Smooth muscle cell (in vitro differentiated cells): ENCODE measurements around the gene PNPLA5. TPM values are rescaled to one million over a fixed set of nuclear protein-coding genes. Genes with fewer than 3 reads are reported as not detected.

ENCODE experiments used
- DNase-seq: peaks from one replicate; lab custom pipeline; 2025; ENCODE audit not compliant: unreplicated experiment; lab: John Stamatoyannopoulos, UW
- H2AFZ ChIP-seq: fragments of 200-600 bp; sonication (generic); 2 replicates; pipeline ENCODE4 v1.6.0; 2016; ENCODE audit warnings: antibody characterized with exemption, low read depth, mild to moderate bottlenecking
- H3F3A ChIP-seq: fragments of 200-600 bp; sonication (generic); 2 replicates; pipeline ENCODE4 v1.6.0; 2017; ENCODE audit warnings: antibody characterized with exemption, low read depth
- H3K27ac ChIP-seq: fragments of 200-600 bp; sonication (generic); 2 replicates; pipeline ENCODE4 v1.5.1; 2016; ENCODE audit warnings: low read depth, mild to moderate bottlenecking
- H3K27me3 ChIP-seq: fragments of 200-600 bp; sonication (generic); 2 replicates; pipeline ENCODE4 v1.6.1; 2016; ENCODE audit warnings: low read depth, mild to moderate bottlenecking
- H3K36me3 ChIP-seq: fragments of 200-600 bp; sonication (generic); 2 replicates; pipeline ENCODE4 v1.5.1; 2016; ENCODE audit warnings: low read depth
- H3K4me1 ChIP-seq: fragments of 200-600 bp; sonication (generic); 2 replicates; pipeline ENCODE4 v1.5.1; 2016; ENCODE audit warnings: low read depth
- H3K4me2 ChIP-seq: fragments of 200-600 bp; sonication (generic); 2 replicates; pipeline ENCODE4 v1.6.0; 2016; ENCODE audit warnings: mild to moderate bottlenecking
- H3K4me3 ChIP-seq: fragments of 200-600 bp; sonication (generic); 2 replicates; pipeline ENCODE4 v1.5.1; 2016; ENCODE audit warnings: mild to moderate bottlenecking
- H3K79me2 ChIP-seq: fragments of 200-600 bp; sonication (generic); 2 replicates; pipeline ENCODE4 v1.6.0; 2016; ENCODE audit warnings: low read depth, mild to moderate bottlenecking
- H3K9ac ChIP-seq: fragments of 200-600 bp; sonication (generic); 2 replicates; pipeline ENCODE4 v1.6.0; 2016; ENCODE audit warnings: low read depth
- H3K9me3 ChIP-seq: fragments of 200-600 bp; sonication (generic); replicated peaks from 2 replicates; pipeline ENCODE4 v1.5.1; 2016; ENCODE audit warnings: low read depth
- H4K20me1 ChIP-seq: fragments of 200-600 bp; sonication (generic); 2 replicates; pipeline ENCODE4 v1.6.0; 2016; ENCODE audit warnings: low read depth
- CTCF ChIP-seq: fragments of 200-600 bp; sonication (generic); IDR thresholded peaks from 2 replicates; pipeline ENCODE4 v1.5.1; 2017; ENCODE audit warnings: borderline replicate concordance, mild to moderate bottlenecking, antibody characterized with exemption; ENCODE audit not compliant: insufficient read depth, poor library complexity, severe bottlenecking
- WGBS: methylation state at CpG from one replicate; pipeline ENCODE4 v1.1.7; 2016; ENCODE audit warnings: low lambda C conversion rate; 5-methylcytosine and 5-hydroxymethylcytosine counted together
- polyA plus RNA-seq: library from polyadenylated mRNA; unstranded; fragments of >200 nt; fragmentation: Nextera tagmentation; extraction: Ambion mirVana; gene quantifications from 2 replicates; pipeline ENCODE4 v1.2.1, GENCODE V29; 2016
- total RNA-seq: library from RNA; depleted of rRNA; stranded (reverse); fragments of >200 nt; gene quantifications from 2 replicates; pipeline ENCODE4 v1.2.3, GENCODE V29; 2014

The PNPLA5 gene
- total and polyA plus RNA-seq, 2 experiments from 2014 or later = not detected

DNA sequence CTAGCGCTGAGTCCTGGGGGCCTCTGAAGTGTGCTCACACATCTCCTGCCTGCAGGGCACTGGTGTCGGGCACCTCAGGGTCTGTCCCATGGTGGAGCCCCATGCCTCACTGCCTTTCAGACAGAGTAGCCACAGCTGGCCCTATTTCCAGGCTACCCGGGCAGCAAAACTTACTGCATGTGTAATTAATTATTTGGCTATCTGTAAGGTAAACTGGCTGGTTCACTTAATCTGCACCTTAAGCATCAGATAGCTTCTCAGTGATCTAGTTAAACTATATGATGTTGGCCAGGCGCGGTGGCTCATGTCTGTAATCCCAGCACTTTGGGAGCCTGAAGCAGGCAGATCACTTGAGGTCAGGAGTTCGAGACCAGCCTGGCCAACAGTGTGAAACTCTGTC is 37.1 kb upstream of the PNPLA5 start:
- Histone ChIP-seq H3K9me3 (no peaks in the 10 kb centered on the region), H2AFZ (no peak overlapping the region), H3K4me2 (no peak overlapping the region), H4K20me1 (peaks cover 18% of the 10 kb centered on the region), H3K27me3 (no peaks in the 10 kb centered on the region), H3F3A (peaks cover 5% of the 10 kb centered on the region), H3K36me3 (no peaks in the 10 kb centered on the region), H3K27ac (no peak overlapping the region), H3K4me3 (no peak overlapping the region), H3K9ac (no peak overlapping the region), H3K4me1 (peaks cover 18% of the 10 kb centered on the region), H3K79me2 (no peaks in the 10 kb centered on the region)
- no peak for TF ChIP-seq CTCF
- no peak for DNase-seq
- WGBS = 95% methylated on average over 6 of the region's 6 CpGs

GRCh38 chr22:43928468-43928867 is 36.7 kb upstream of the PNPLA5 start:
- H3K4me1 ChIP-seq = peaks cover 18% of the 10 kb centered on the region
- no peak overlapping the region for H2AFZ ChIP-seq
- WGBS = 97% methylated on average over 5 of the region's 5 CpGs
- H3K4me3 ChIP-seq = no peak overlapping the region
- peaks cover 5% of the 10 kb centered on the region for H3F3A ChIP-seq
- H3K9me3 ChIP-seq = no peaks in the 10 kb centered on the region
- H3K27ac ChIP-seq = no peak overlapping the region
- H4K20me1 ChIP-seq = peaks cover 18% of the 10 kb centered on the region
- H3K9ac ChIP-seq = no peak overlapping the region
- no peak for DNase-seq
- H3K36me3 ChIP-seq = no peaks in the 10 kb centered on the region
- no peaks in the 10 kb centered on the region for H3K27me3 ChIP-seq
- no peak for TF ChIP-seq CTCF
- H3K4me2 ChIP-seq = no peak overlapping the region
- no peaks in the 10 kb centered on the region for H3K79me2 ChIP-seq

GRCh38 chr22:43926349-43926710 is 34.5 kb upstream of the PNPLA5 start:
- Histone ChIP-seq H3K9ac (no peak overlapping the region), H3F3A (peaks cover 5% of the 10 kb centered on the region), H3K4me2 (no peak overlapping the region), H3K27ac (peak overlapping the region; percentile 59), H3K36me3 (no peaks in the 10 kb centered on the region), H2AFZ (no peak overlapping the region), H3K79me2 (no peaks in the 10 kb centered on the region), H4K20me1 (peaks cover 14% of the 10 kb centered on the region), H3K4me1 (peaks cover 26% of the 10 kb centered on the region), H3K9me3 (no peaks in the 10 kb centered on the region), H3K27me3 (no peaks in the 10 kb centered on the region), H3K4me3 (no peak overlapping the region)
- TF ChIP-seq CTCF = no peak
- WGBS = 48% methylated on average over 1 of the region's 1 CpG
- no peak for DNase-seq
